HG02884 (cell line): ENCODE results near the gene LRIG1.

Experiments used
- ATAC-seq: cut with Tn5 transposase; IDR thresholded peaks from one replicate; pipeline ENCODE4 v1.9.1; 2021; ENCODE audit warnings: mild to moderate bottlenecking, moderate library complexity; ENCODE audit not compliant: unreplicated experiment

The LRIG1 gene

DNA sequence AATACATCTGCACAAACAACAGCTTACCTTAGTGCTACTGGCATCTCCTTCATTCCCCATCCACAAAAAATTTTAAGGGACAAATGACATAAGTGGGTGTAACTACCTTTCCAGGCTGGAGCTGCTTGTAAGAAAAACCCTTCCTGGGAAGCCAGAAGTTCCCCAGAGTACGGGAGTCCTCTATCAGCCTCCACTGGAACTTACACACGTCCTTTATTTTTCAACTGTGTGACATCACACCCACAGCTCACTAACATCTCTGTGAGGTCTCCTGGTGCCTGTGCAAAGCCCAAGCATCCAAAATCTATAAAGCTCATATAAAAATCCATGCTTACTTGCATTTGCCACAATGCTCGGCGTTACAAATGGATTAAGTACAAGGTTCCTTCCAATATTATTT lies 27.6 kb downstream of the LRIG1 start:
- ATAC-seq: no peak

DNA sequence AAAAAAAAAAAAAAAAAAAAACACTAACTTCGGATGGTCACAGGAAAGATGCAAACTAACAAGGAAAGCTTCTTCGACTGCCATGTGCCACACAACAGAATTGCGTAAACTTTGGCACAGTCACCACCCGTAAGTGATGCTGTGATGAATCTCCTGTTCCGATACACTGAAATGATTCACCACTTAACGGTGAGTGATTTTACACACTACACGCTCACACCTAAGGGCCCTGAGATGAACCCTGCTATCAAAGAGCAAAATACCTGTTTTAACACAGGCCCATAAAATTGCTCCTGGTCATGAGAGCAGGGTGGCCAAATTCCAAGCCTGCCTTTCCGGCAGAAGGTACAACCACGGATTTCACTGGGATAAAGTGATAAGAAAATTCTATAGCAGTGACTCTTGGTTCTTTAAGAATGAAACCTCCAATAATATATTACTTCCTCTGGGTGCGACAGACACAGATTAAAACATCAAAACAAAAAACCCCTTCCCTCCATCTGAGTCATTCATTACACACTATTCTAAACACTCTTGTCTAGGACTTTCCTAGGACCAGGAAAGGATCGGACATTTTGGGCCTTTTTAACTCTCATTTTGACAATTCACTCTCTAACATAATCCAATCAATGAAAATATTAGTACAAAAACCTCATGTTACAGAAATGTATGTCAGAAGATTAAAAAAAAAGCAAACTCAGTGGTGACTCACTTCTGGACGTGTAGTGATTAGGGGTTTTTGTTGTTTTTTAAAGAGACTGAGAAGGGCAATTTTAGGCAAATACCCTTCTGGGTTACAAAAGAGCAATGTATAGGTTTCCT lies 28.3 kb downstream of the LRIG1 start:
- ATAC-seq: peak; percentile 62

DNA sequence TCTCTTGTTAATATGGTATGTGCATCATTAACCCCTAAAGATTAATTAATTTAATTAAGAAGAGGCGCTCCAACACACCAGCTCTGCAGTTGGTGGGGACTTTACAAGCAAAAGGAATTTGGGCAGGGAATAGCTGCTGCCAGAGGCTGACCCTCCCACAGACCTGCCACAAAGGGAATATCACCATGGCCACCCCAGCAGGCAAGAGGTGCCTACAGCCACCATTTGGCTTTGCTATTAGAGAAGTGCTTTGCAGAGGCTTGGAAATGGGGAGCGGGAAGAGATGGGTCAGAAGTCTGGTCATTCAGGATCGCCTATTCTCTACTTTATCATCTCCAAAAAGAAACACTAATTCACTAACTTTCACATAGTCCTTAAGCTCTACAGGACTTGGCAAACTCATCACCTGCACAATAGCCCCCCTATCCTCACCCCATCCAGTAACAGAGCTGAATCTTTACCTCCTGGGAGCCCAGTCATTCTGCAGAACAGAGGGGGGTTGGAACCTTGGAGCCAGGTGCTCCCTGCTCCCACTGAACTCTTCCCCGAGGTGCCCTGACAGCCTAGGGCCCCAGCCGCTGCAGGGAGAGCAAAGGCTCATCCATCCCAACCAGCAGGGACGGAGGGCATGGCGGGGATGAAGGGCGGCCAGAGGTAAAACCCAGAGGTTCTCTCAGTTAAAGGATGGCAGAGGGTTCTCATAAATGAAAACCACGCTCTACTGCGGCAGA lies 29.7 kb downstream of the LRIG1 start:
- no peak for ATAC-seq

DNA sequence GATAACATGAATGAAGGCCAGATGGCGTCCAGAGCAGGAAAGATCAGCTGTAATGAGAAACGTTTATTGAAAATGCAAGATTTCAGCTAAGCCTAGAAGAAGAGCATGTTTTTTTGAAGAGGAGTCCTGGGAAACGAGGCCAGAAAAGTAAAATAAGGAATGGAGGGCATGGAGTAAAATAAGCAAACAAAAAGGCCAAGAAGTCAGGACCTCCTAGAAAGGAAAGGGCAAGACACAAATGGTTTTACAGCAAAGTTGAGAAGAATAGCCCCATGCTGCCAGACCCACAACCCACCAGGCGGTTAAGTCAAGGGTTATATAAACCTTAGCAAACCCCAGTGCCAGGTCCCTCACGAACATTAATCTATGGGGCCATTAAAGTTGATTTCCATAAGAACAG lies 30.5 kb downstream of the LRIG1 start:
- ATAC-seq: no peak

DNA sequence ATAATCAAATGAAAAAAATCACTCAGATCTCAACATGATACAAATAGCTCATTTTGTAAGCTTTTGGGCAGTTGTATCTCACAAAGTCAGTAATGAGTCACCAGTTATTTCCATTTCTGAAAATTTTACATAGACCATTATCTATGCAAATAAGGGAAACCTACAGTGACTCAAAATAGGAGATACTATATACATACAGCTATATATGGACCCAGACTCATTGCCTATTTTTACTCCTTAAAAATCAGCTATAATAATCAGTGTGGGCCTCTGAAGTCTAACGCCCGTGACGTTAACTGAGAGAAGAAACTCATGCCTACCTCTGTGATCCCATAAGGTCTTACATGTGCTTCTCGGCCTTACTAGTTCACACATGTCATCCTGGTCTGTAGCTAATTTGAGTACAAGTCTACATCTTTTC lies 31.6 kb downstream of the LRIG1 start:
- peak; percentile 54 for ATAC-seq

DNA sequence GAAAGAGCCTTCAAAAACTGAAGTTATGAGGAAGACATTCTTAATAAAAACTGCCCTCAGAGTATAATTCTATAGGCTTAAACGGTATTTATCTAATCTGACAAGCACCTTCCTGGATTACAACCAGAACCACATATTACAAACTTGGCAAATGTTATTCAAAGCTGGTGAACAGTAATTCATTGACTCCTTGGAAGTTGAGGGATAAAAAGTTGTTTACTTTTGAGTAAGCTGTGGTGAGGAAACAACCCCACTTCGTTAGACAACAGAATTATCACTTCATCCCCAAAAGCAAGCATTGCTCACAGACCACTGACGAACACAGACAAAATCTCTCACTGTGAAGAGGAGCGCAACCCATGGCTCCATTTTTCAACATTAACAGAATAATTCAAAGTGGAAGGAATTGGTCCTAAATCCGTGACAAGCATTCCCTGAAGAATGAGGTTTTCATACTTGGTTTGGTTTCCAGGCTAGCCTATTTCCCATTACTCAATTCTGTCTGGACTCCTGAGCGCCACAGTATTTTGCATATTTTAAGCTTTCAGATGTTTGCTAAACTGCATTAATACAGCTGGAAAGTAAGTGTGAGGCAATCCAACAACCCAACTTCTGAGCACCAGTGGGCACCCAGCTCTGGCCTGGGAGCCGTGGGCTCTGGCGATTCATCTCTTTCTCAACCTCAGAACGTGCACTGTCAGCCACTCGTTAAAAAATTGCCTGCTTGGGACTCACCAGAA lies 32.7 kb downstream of the LRIG1 start:
- no peak for ATAC-seq

DNA sequence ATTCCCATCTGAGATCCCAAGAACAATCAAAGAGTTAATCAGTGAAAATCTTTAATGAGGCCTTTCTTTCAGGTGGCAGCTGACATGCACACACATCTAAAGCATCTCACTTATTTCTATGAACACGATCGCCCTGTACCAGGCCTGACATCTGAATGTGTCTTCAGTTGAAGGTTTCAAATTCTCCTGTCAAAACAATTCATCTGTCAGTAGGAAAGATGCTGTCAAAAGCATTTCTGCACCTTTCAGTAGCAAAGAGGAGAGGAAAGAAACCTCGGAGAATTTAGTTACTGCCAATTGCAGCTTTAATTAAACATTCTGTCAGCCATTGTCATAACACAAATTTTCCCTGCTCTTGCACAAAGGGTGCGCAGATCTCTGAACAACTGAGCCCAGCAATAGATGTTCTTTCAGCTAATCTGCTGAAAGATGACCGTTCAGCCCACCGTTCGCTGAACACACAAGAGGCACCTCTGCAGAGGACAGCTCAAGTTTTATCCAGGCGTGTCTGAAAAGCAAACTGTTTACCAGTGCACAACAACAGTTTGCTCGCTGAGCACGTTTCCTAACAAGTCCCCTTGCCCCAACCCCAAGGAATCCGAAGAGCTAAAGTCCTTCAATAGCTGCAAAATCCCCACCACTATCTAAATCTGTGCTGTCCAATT lies 34.1 kb downstream of the LRIG1 start:
- ATAC-seq: no peak

DNA sequence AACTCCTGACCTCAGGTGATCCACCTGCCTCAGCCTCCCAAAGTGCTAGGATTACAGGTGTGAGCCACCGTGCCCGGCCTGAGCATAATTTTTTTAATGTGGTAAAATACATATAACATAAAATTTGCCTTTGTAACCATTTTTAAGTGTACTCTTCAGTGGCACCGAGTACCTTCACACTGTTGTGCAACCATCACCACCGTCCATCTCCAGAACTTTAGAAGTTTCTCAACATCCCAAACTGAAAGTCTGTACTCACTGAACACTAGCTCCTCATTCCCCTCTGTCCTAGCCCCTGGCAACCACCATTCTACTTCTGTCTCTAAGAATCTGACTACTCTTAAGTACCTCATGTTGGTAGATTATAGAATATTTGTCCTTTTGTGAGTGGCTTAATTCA lies 35.2 kb downstream of the LRIG1 start:
- ATAC-seq: no peak

DNA sequence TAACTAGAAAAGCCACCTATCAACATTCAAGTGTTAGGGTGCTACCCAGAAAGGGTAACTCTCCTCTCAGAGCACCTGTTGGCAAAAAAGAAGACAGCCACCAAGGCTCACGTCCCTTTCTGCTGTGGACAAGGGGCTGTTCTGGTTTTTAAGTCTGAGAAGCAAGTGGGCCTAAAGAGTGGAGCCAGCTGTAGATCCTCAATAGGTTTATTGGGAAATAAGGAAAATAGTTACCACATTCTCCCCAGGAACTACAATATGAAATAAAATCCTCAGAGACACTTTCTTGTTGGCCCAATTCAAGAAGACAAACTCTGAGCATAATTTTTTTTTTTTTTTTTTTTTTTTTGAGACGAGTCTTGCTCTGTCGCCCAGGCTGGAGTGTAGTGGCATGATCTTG lies 35.8 kb downstream of the LRIG1 start:
- ATAC-seq: no peak

DNA sequence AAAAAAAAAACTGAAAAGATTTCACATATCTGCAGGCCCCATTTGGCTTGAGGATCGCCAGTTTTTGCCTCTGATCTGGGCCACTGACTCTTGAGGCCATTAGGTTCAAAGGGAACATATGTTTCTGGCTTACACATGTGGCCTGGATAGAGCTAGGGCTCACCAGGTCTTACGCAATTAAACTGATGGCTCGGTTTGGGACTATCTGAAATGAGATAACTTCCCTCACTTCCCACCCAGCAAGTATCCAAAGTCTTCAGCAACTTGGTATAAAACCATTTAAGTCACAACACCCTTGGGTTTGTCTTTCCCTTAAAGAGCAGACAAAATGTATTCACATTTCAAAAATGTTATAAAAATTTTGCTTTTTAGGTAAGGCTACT lies 36.3 kb downstream of the LRIG1 start:
- ATAC-seq: no peak

DNA sequence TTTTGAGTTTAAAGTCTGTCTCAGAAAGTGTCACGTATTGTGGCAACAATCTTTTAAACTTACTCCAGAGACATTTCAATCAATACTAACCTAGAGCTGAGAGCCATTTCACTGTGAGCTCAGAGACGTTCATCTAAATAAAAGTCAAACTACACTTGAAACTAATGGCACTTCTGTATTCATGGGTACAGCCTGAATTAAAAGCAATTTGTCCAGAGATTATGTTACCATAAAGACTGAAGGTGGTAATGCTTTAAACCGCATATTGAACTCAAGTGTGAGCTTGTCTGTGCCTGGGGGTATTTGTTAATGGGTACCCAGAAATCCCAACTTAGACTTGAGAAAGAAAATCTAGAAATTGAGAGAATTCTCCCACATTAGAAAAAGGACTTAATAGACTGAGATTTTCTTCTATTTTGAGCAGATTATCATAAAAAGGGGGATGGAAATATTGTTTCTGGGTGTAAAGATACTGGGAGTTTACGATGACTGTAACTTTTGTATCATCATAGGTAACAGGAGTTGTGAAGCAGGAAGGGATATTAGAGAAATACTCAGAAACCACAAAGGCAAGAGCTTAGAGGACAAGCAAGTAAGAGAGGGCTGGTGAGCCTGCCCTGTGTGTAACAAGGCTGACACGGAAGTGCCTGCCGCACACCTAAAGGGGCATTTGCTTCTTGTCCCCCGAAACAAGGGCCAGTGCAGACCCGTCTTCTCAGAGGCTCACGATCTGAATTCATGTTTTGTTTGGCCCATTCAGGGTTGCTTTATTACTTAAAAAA lies 36.9 kb downstream of the LRIG1 start:
- ATAC-seq: no peak

DNA sequence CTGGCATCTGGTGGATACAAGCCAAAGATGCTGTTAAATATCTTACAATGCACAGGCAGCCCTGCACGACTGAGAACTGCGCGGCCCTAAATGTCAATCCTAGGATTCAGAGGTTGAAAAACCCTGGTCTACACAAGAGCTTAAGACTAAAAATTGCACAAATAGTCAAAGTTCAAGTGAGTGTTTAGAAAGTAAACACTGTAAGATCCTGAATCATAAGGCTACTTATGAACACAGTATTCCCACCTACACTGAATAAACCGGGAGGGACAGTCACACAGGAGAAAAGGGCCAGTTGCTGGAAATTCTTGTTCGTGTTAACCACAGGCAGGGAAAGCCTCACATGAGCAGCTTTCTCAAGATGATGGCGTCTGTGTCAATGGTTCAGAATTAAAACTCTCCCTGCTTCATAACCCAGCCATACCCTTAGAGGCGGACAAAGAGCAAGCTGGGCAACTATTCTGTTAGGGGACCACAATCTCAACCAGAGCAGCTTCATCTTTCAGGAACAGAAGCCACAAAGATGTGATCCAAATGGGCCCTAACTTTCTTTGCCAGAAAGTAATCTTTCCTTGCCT lies 37.7 kb downstream of the LRIG1 start:
- no peak for ATAC-seq

DNA sequence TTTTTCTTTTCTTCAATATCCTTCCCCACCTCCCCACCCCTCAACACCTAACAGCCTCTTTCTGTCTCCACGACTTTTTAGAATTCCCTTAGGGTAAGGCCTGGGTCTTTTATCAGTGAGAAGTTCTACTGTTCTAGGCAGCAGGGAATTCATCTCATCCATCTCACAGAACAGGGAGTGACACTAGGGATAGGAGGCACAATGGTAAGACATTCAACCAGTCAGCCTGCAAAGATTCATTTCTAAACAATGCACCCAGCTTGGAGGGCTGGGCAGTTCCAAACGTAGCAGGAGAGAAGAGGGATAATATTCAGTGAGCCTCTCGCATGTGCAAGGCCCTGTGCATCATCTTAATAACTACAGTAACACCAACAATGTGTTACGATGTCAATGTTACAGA lies 43.6 kb downstream of the LRIG1 start:
- ATAC-seq: no peak

DNA sequence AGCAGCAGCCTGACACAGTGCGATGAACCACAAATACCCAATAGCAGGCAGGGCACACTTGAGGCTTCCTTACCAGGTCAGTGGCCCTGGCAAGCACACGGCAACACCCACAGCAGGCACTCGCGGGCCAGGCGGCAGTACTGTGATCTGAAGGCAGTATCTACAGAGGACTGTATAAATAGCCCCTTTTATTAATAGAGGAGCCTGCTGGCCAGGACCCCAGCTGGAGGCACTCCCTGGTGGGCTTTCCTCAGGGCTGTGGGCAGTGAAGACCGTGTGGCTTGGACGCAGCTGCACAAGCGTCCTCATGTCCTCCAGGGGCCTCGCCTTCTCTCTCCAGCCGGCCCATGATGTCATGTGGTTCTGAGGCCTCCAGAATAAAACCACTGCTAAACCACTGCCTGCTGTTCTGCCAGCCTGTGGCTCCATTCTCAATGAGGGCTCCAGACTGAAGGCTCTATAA lies 44.1 kb downstream of the LRIG1 start:
- no peak for ATAC-seq

DNA sequence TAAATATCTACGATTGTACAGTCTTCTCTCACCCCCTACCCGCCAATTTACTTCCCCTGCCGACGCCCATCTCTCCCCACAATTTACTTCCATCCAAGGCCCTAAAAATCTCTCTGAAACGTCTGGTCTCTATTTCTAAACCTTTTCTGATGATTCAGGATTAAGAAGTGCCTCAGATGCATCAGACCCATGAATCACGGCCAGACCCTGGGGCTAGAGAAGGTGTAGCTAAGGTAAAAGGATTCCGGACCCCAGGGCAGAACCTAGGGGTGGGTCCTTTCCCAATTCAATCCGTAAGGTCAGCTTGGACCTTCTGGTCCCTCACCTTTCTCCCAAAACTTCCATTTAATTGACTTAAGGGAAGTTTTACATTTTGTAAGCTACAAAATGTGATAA lies 46.4 kb downstream of the LRIG1 start:
- no peak for ATAC-seq

DNA sequence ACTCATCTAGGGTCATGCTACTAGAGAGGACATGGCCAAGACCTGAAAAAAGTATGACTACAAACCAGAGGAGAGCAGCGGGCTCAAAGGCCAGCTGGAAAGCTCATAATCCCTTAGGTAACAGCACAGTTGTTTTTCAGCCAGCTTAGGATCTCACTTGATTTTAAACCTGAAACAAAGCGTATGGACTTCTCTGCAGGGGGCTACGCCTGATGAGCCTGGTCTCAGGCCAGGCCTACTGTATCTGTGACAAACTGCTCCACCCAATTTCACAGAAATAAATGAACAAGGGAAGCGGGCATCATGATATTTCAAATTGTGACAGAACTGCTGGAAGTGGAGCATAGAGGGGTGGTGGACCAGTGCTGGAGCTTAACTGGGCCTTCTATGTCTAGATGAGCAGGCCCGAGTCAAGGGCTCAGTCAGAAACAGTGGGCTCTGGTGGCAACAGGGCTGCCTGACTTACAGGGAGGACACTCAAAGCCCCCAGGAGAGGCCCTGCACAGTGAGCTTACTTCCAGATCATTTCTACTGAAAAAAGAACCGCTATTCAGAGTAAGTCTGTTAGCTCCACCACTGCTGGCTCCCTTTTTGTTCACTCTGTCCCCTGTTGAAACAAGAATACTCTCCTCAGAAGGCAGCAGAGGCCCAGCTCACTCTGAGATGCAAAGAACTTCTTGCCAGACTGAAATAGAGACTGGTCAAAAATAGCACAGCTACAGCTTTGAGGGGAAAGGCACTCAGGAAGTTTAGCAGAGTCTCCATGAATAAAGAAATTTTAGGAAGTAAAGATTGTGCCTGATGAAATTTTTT lies 47.0 kb downstream of the LRIG1 start:
- ATAC-seq: no peak

DNA sequence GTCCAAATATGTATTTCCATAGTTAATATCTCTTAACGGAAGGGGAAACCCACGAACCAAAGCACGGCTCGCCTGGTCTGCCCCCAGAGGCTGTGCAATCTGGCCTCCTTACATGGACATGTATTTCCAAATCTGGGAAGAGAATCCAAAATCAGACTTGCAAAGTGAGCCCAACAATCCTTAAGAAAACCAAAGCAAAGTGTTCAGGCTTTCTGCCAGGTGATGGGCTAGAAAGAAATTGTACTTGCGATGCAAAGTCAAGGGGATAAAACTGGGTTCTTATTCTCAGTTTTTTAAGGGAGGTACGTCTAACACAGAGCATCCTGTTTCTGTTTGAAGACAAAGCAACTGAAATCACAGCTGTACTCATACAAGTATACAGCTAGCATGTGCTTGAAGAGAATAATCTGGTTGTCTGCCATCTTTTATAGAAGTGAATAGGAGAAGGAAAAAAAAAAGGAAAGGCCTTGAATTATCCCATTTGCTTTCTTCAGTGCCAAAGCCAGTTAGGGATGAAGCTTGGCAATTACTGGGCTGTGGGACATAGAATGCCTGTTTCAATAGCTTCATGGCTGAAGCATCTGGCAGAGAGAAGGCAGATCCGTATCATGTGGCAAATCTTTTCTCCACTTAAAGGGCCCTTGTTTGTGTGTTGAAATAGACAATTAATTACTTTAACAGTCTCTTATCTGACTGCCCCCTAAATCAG lies 48.4 kb downstream of the LRIG1 start:
- ATAC-seq: no peak

DNA sequence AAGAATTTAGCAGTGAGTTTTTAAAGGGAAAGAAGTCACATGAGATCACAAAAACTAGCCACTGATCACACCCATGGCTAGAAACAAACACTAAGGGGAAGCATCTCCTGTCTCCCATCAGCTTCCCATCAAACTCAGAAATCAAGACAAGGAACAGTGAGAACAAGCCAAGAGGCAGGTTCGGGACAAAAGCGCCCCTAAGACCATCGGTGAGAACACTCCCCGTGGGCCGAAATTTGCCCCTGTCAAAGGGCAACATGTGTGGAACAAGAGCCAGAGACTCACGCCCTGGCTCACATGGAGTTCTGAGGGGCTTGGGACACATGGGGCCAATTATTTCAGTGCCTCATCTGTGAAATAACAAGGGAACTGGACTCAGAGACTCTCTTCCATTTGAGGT lies 49.1 kb downstream of the LRIG1 start:
- ATAC-seq: no peak
